Measurements from ENCODE around the gene ROBO1. TPM values are rescaled to one million over a fixed set of nuclear protein-coding genes. Genes with fewer than 3 reads are reported as not detected.

ROBO1 gene
- polyA plus RNA-seq, 1 experiment, result 33.9 TPM

DNA sequence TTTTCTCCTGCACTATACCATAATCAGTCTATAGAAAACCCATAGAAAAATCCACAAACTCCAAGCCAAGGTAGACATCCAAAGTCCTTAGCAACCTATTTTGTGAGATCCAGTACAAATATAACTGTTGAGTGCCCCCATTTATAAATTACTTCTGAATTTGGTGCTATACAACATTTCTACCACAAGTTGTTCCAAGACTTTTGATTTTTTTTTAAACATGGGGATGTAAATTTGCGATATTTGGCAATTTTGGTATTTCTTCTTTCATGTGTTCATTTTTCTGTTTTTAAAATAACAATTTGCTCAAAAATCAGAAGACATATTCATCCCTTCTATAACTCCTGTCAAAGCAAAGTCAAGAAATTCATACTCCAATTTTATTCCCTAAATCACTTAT is 763.8 kb downstream of the ROBO1 start:
- no peaks in the 10 kb centered on the region for H3K27me3 ChIP-seq (ENCODE audit: control insufficient read depth, insufficient read depth, low read length)
- no peak overlapping the region for H3K4me3 ChIP-seq (ENCODE audit: low read depth, low read length)
- no peaks in the 10 kb centered on the region for H3K36me3 ChIP-seq (ENCODE audit: control insufficient read depth, insufficient read depth, low read length)
- DNase-seq (ENCODE audit: low read depth), result no peak
- ChIA-PET POLR2A (no interaction called here), CTCF (no interaction called here)
- no peak for TF ChIP-seq CTCF (IDR thresholded peaks at IDR 0.05; ENCODE audit: insufficient read depth, low read depth, low read length)

- H3K36me3 ChIP-seq (ENCODE audit: control insufficient read depth, insufficient read depth, low read length), result no peaks in the 10 kb centered on the region
- CTCF ChIA-PET, result interaction anchor here (1.1 to 1.3 kb wide), 2 partner anchors 14 to 342 kb away, joined by 3 read pairs; no protein-coding TSS in a partner anchor
- no peak overlapping the region for H3K4me3 ChIP-seq (ENCODE audit: low read depth, low read length)
- no peaks in the 10 kb centered on the region for H3K27me3 ChIP-seq (ENCODE audit: control insufficient read depth, insufficient read depth, low read length)
- TF ChIP-seq CTCF (IDR thresholded peaks at IDR 0.05; ENCODE audit: insufficient read depth, low read depth, low read length), result no peak
- no peak for DNase-seq (ENCODE audit: low read depth)
- POLR2A ChIA-PET, result interaction anchor here (0.6 kb wide), 1 partner anchor 135 kb away, joined by 3 read pairs; no protein-coding TSS in a partner anchor
Measured at GRCh38 chr3:79002465-79003372, 765.1 kb downstream of the ROBO1 start.

DNA sequence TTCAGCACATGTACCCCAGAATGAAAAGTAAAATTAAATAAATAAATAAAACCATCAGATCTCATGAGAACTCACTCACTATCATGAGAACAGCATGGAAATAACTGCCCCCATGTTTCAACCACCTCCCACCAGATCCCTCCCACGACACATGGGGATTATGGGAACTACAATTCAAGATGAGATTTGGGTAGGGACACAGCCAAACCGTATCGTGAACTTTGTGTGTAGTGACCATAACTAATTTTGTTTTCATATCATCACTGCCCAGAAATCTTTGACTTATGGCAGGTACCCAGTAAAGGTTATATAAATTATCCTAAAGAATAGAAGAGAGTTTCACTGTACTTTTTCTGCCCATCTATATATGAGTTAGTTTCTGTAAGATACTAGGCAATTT is 766.5 kb downstream of the ROBO1 start:
- POLR2A ChIA-PET, result no interaction called here
- Histone ChIP-seq H3K4me3 (ENCODE audit: low read depth, low read length) (no peak overlapping the region), H3K36me3 (ENCODE audit: control insufficient read depth, insufficient read depth, low read length) (no peaks in the 10 kb centered on the region), H3K27me3 (ENCODE audit: control insufficient read depth, insufficient read depth, low read length) (no peaks in the 10 kb centered on the region)
- DNase-seq (ENCODE audit: low read depth), result no peak
- CTCF ChIA-PET, result interaction anchor here (0.6 to 1.3 kb wide), 2 partner anchors 13 to 273 kb away, joined by 3 read pairs; no protein-coding TSS in a partner anchor
- no peak for TF ChIP-seq CTCF (IDR thresholded peaks at IDR 0.05; ENCODE audit: insufficient read depth, low read depth, low read length)

GRCh38 chr3:78999139-78999538 is 768.7 kb downstream of the ROBO1 start:
- Histone ChIP-seq H3K4me3 (ENCODE audit: low read depth, low read length) (no peak overlapping the region), H3K27me3 (ENCODE audit: control insufficient read depth, insufficient read depth, low read length) (no peaks in the 10 kb centered on the region), H3K36me3 (ENCODE audit: control insufficient read depth, insufficient read depth, low read length) (no peaks in the 10 kb centered on the region)
- ChIA-PET CTCF (interaction anchor here (1.7 kb wide), 1 partner anchor 8 kb away, joined by 4 read pairs; no protein-coding TSS in a partner anchor), POLR2A (no interaction called here)
- no peak for DNase-seq (ENCODE audit: low read depth)
- no peak for TF ChIP-seq CTCF (IDR thresholded peaks at IDR 0.05; ENCODE audit: insufficient read depth, low read depth, low read length)

DNA sequence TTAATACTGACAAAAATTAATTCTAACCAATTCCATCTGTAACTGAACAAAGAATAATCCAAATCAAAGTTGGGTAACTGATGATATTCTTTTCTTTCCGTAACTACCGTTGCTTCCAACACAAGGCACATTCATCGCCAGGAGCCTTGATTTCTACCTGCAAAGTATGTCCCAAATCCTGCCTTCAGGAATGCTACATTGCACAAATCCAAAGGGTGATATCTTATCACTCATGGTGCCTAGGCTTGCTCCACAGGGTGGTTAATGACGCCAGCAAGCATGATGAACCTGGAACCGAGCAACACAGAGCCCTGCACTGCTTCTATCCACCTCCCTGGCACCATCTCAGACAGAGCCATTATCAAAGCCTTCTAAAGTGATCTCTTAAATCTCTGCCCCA is 772.7 kb downstream of the ROBO1 start:
- ChIA-PET POLR2A (no interaction called here), CTCF (no interaction called here)
- Histone ChIP-seq H3K36me3 (ENCODE audit: control insufficient read depth, insufficient read depth, low read length) (no peaks in the 10 kb centered on the region), H3K27me3 (ENCODE audit: control insufficient read depth, insufficient read depth, low read length) (no peaks in the 10 kb centered on the region), H3K4me3 (ENCODE audit: low read depth, low read length) (no peak overlapping the region)
- TF ChIP-seq CTCF (IDR thresholded peaks at IDR 0.05; ENCODE audit: insufficient read depth, low read depth, low read length), result no peak
- DNase-seq (ENCODE audit: low read depth), result no peak

All from BJ (cell line).